SJCRH30 (cell line): ENCODE measurements around the gene SNRNP40. TPM values are rescaled to one million over a fixed set of nuclear protein-coding genes. Genes with fewer than 3 reads are reported as not detected.
A peak's percentile ranks its signal among the peaks of the same experiment; 100 is the strongest.

Experiments
- DNase-seq, 2 experiments: peaks; one replicate each; pipeline ENCODE4 v3.0.0-alpha.2; 2015 to 2020
- H3K27ac ChIP-seq: fragments of 250-450 bp; sonication (Bioruptor Pico); 2 replicates; pipeline ENCODE4 v1.5.1; 2020; ENCODE audit warnings: mild to moderate bottlenecking, moderate library complexity
- H3K27me3 ChIP-seq: fragments of 250-450 bp; sonication (Bioruptor Pico); 2 replicates; pipeline ENCODE4 v1.5.1; 2020; ENCODE audit warnings: mild to moderate bottlenecking, moderate library complexity
- H3K36me3 ChIP-seq: fragments of 250-450 bp; sonication (Bioruptor Pico); 2 replicates; pipeline ENCODE4 v1.5.1; 2020; ENCODE audit warnings: mild to moderate bottlenecking, moderate library complexity
- H3K4me1 ChIP-seq: fragments of 250-450 bp; sonication (Bioruptor Pico); 2 replicates; pipeline ENCODE4 v1.5.1; 2020; ENCODE audit warnings: mild to moderate bottlenecking, moderate library complexity
- H3K4me3 ChIP-seq: fragments of 250-450 bp; sonication (Bioruptor Pico); 2 replicates; pipeline ENCODE4 v1.5.1; 2020; ENCODE audit warnings: mild to moderate bottlenecking, moderate library complexity
- H3K9me3 ChIP-seq: fragments of 250-450 bp; sonication (Bioruptor Pico); replicated peaks from 2 replicates; pipeline ENCODE4 v1.5.1; 2020; ENCODE audit warnings: mild to moderate bottlenecking, moderate library complexity
- total RNA-seq: library from RNA; depleted of rRNA; stranded (reverse); fragments of >200 nt; shearing (Covaris generic); gene quantifications from 2 replicates; pipeline ENCODE4 v1.2.3, GENCODE V29; 2014

SNRNP40 gene
- total RNA-seq, 1 experiment from 2014 or later = 262 TPM

GRCh38 chr1:31258581-31258980 is 38.0 kb downstream of the SNRNP40 start:
- DNase-seq = no peak
- no peak overlapping the region for H3K4me3 ChIP-seq
- no peaks in the 10 kb centered on the region for H3K9me3 ChIP-seq
- H3K27ac ChIP-seq = no peak overlapping the region
- H3K27me3 ChIP-seq = no peaks in the 10 kb centered on the region
- H3K36me3 ChIP-seq = peaks cover 51% of the 10 kb centered on the region
- no peaks in the 10 kb centered on the region for H3K4me1 ChIP-seq

DNA sequence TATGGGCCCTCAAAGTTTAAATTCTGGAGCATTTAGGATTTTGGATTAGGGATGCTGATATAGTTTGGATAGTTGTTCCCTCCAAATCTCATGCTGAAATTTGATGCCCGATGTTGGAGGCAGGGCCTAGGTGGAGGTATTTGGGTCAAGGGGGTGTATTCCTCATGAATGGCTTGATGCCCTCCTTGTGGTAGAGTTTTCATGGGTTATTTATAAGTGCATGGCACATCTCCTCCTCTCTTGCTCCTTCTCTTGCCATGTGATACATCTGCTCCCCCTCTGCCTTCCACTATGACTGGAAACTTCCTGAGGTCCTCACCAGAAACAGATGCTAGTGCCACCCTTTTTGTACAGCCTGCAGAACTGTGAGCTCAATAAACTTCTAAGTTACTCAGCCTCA is 39.4 kb downstream of the SNRNP40 start:
- no peaks in the 10 kb centered on the region for H3K27me3 ChIP-seq

GRCh38 chr1:31249854-31250253 is 46.7 kb downstream of the SNRNP40 start:
- Histone ChIP-seq H3K4me3 (no peak overlapping the region), H3K27ac (no peak overlapping the region), H3K36me3 (no peaks in the 10 kb centered on the region), H3K4me1 (peaks cover 1% of the 10 kb centered on the region), H3K27me3 (no peaks in the 10 kb centered on the region), H3K9me3 (no peaks in the 10 kb centered on the region)
- no peak for DNase-seq

More for the DNA sequence above, 39.4 kb downstream of the SNRNP40 start:
- Histone ChIP-seq H3K36me3 (peaks cover 40% of the 10 kb centered on the region), H3K4me1 (no peaks in the 10 kb centered on the region), H3K9me3 (no peaks in the 10 kb centered on the region), H3K4me3 (no peak overlapping the region), H3K27ac (no peak overlapping the region)
- DNase-seq = no peak

- Histone ChIP-seq H3K4me3 (no peak overlapping the region), H3K27me3 (no peaks in the 10 kb centered on the region), H3K27ac (no peak overlapping the region), H3K9me3 (no peaks in the 10 kb centered on the region), H3K36me3 (no peaks in the 10 kb centered on the region), H3K4me1 (peaks cover 16% of the 10 kb centered on the region)
- DNase-seq = peak in 1 of 2 experiments; percentile 31
These were observed 48.3 kb downstream of the SNRNP40 start for GRCh38 chr1:31248276-31248675.

DNA sequence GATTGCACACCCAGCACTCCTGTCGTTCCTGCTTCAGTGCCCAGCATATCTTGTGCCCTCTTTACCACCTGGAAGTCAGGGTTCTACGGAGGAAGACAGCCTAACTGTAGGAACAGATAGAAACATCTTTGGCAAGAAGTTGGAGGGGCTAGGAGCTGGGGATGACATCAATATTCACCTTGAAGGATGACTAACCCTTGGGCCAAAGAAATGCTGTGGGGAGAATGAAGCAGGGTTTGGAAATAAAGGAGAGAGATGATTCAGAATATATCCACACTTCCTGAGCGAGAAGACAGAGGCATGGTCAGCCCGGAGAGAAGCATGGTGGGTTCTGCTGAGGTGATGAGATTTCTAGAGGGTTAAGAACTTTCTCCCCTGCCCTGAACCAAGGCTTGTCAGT is 52.3 kb downstream of the SNRNP40 start:
- Histone ChIP-seq H3K36me3 (no peaks in the 10 kb centered on the region), H3K4me3 (no peak overlapping the region), H3K27ac (peak overlapping the region; percentile 30; the same call in 1 of the 2 replicates), H3K4me1 (peaks cover 18% of the 10 kb centered on the region), H3K27me3 (no peaks in the 10 kb centered on the region), H3K9me3 (no peaks in the 10 kb centered on the region)
- no peak for DNase-seq

- Histone ChIP-seq H3K27me3 (no peaks in the 10 kb centered on the region), H3K36me3 (no peaks in the 10 kb centered on the region), H3K4me3 (no peak overlapping the region), H3K4me1 (peaks cover 18% of the 10 kb centered on the region), H3K9me3 (no peaks in the 10 kb centered on the region), H3K27ac (peak overlapping the region; percentile 30)
- peak; percentile 63 to 78 for DNase-seq
These were observed 52.9 kb downstream of the SNRNP40 start for GRCh38 chr1:31243501-31244286.

GRCh38 chr1:31241321-31241720 is 55.3 kb downstream of the SNRNP40 start:
- no peak overlapping the region for H3K27ac ChIP-seq
- H3K9me3 ChIP-seq = no peaks in the 10 kb centered on the region
- DNase-seq = no peak
- no peaks in the 10 kb centered on the region for H3K36me3 ChIP-seq
- no peak overlapping the region for H3K4me3 ChIP-seq
- H3K27me3 ChIP-seq = no peaks in the 10 kb centered on the region
- peaks cover 18% of the 10 kb centered on the region for H3K4me1 ChIP-seq

DNA sequence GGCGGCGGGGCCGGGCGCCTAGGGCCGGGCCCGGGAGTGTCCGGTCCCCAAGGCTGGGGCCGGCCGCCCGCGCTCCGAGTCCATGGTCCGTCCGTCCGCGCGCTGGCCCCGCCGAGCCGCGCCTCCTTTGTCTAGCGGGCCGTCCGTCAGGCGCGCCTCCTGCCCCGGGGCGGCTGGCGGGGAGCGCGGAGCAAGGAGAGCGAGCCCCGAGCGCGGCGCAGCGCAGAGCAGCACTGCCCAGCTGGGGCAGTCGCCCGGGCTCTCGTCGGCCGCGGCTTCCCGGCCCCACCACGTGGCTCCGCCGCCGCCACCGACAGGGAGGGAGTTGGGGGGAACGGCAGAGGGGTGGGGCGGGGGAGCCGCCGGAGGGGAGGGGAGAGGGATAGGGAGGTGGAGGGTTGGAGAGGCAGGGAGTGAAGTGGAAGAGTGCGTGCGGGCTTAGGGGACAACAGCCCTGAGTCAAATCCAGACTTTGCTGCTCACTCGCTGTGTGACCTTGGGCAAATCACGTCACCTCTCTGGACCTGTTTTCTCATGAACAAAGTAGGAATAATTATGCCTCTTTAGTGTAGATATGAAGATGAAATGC is 56.8 kb downstream of the SNRNP40 start, which contains the start of gene NKAIN1:
Gene NKAIN1 (minus strand): TSS at position 235 of the 589 bp plus-strand sequence. CDS start 340 bp downstream, outside the sequence.
- H3K36me3 ChIP-seq = no peaks in the 10 kb centered on the region
- H3K27me3 ChIP-seq = no peaks in the 10 kb centered on the region
- no peak within 1 kb of the TSS for H3K27ac ChIP-seq
- peak within 1 kb of the TSS; percentile 65 for H3K4me3 ChIP-seq
- H3K9me3 ChIP-seq = no peaks in the 10 kb centered on the region
- H3K4me1 ChIP-seq = peaks cover 15% of the 10 kb centered on the region
- peak; percentile 71 to 72 for DNase-seq

DNA sequence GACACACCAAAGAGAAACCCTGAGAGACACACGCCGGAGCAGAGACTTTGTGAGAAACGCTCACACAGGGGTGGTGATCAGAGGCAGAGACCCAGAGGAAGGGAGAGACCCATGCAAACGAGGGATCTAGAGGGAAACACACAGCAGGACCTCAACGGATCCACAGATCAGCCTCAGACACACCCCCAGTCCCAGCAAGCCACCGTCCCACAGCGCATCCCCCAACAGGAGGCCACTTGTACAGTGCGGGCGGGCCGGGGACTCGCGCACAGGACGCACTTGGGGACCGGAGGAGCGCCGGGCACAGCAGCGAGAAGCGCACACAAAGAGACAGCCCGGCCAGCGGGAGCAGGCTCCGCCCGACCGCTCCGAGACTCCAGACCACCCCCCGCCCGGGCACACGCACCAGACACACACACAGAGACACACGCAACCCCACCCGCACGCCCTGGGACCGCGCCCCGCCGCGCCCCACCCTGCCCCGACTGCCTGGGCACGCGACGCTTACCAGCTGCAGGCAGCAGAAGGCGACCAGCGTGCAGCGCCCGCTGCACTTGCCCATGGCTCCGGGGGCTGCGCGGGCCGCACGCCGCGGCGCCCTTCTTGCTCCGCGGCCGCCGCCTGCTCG is 57.5 kb downstream of the SNRNP40 start:
- peak overlapping the region; percentile 65 for H3K4me3 ChIP-seq
- no peak overlapping the region for H3K27ac ChIP-seq
- H3K36me3 ChIP-seq = no peaks in the 10 kb centered on the region
- H3K9me3 ChIP-seq = no peaks in the 10 kb centered on the region
- H3K27me3 ChIP-seq = no peaks in the 10 kb centered on the region
- peaks cover 9% of the 10 kb centered on the region for H3K4me1 ChIP-seq
- DNase-seq = peak; percentile 60 to 67

- no peak for DNase-seq
- H3K4me3 ChIP-seq = peak overlapping the region; percentile 65
- H3K27ac ChIP-seq = no peak overlapping the region
- no peaks in the 10 kb centered on the region for H3K36me3 ChIP-seq
- no peaks in the 10 kb centered on the region for H3K27me3 ChIP-seq
- H3K9me3 ChIP-seq = no peaks in the 10 kb centered on the region
- H3K4me1 ChIP-seq = peaks cover 4% of the 10 kb centered on the region
These were observed 58.0 kb downstream of the SNRNP40 start for GRCh38 chr1:31238612-31238985.

DNA sequence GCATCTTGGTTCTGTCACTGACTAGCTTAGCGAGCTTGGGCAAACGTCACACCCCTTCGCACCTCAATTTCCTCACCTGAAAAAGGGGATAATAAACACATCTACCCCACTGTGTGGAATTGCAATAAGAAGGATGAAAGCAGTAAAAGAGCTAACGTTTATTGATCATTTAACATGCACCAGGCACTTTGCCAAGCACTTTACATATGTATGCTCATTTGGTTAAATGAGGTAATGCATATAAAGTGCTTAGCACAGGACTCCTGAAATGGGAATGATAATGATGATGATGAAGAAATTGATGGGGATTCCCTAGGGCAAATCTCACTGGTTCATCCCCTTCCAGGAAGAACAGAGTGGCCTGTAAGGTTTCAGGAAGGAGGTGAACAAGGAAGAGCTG is 61.7 kb downstream of the SNRNP40 start:
- no peaks in the 10 kb centered on the region for H3K36me3 ChIP-seq
- no peak for DNase-seq

DNA sequence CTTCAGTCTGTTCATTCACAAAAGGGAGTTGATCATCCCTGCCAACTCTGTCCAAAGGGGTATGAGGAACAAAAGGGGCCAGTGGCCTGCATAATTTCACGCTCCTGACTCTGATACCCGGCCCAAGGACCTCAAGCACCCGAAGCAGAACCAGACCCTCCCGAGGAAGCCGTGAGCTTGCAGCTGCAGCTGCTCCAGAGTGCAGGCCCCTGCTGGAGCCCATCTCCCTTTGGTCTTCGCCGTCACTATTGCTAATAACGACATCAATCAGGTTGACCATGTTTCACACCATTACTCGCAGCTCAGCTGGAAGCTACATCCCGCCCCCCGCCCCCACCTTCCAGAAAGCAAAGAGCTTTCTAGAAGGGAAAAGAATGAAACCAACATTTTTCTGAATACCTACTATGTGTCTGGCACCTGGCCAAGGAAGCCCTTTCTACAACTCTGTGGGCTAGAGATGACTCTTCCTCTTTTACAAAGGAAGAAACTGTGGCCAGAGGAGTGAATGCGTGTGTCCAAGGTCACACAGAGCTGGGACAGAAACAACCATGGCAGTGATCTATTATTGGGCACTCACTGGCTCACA is 62.4 kb downstream of the SNRNP40 start:
- no peak for DNase-seq
- Histone ChIP-seq H3K9me3 (no peaks in the 10 kb centered on the region), H3K4me3 (no peak overlapping the region), H3K36me3 (no peaks in the 10 kb centered on the region), H3K27me3 (no peaks in the 10 kb centered on the region), H3K27ac (no peak overlapping the region), H3K4me1 (peaks cover 6% of the 10 kb centered on the region; the same call in 1 of the 2 replicates)

More for the DNA sequence above, 61.7 kb downstream of the SNRNP40 start:
- H3K4me1 ChIP-seq = no peaks in the 10 kb centered on the region; the same call in 1 of the 2 replicates
- H3K27ac ChIP-seq = no peak overlapping the region
- H3K9me3 ChIP-seq = no peaks in the 10 kb centered on the region
- no peak overlapping the region for H3K4me3 ChIP-seq
- no peaks in the 10 kb centered on the region for H3K27me3 ChIP-seq

DNA sequence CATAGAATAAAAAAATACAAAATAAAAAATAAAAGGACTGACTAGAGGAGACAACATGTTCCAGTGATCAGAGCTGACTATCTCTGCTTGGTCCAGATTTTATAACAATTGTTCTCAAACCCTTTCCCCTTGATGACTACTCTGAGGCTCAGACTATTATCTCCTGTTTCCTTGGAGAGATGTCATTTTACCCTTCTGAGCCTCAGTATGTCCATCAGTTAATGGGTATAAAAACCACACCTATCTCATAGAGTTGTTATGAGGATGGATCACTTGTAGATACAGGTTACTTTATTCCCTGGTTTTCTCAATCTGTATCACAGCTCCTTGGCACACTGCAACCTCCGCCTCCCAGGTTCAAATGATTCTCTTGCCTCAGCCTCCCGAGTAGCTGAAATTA is 63.9 kb downstream of the SNRNP40 start:
- H3K4me3 ChIP-seq = no peak overlapping the region
- no peak overlapping the region for H3K27ac ChIP-seq
- DNase-seq = no peak
- peaks cover 20% of the 10 kb centered on the region for H3K4me1 ChIP-seq
- no peaks in the 10 kb centered on the region for H3K36me3 ChIP-seq
- H3K27me3 ChIP-seq = no peaks in the 10 kb centered on the region
- no peaks in the 10 kb centered on the region for H3K9me3 ChIP-seq

DNA sequence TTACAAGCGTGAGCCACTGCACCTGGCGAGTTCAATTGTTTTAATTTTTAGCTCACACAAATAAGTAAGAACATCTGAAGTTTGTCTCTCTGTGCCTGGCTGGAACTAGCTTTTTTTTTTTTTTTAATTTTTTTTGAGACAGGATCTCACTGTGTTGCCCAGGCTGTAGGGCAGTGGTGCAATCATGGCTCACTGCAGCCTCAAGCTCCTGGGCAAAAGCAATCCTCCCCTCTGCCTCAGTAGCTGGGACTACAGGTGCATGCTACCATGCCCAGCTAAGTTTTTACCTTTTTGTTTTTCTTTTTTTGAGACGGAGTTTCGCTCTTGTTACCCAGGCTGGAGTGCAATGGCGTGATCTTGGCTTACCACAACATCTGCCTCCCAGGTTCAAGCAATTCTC is 64.8 kb downstream of the SNRNP40 start:
- no peaks in the 10 kb centered on the region for H3K36me3 ChIP-seq
- no peaks in the 10 kb centered on the region for H3K9me3 ChIP-seq
- no peak for DNase-seq
- H3K27me3 ChIP-seq = no peaks in the 10 kb centered on the region
- H3K4me1 ChIP-seq = peaks cover 28% of the 10 kb centered on the region
- H3K4me3 ChIP-seq = no peak overlapping the region
- no peak overlapping the region for H3K27ac ChIP-seq

DNA sequence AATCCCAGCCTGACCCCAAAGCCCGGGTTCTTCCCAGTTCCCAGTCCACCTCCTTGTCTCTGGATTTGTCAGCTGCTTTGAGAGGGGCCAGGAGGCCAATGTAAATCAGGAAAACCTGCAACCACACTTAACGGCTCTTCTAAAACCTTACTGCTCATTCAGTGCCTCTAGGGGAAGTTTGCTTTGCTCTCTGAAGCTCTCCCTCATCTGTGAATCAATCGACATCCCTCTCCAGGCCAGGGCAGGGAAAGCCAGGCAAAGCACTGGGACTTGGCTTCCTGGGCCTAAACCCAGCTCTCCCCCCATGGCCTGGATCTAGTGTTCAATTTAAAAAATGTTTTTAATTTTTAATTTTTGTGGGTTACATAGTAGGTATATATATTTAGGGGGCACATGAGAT is 66.2 kb downstream of the SNRNP40 start:
- no peaks in the 10 kb centered on the region for H3K9me3 ChIP-seq
- H3K4me3 ChIP-seq = no peak overlapping the region
- no peak overlapping the region for H3K27ac ChIP-seq
- no peak for DNase-seq
- peaks cover 28% of the 10 kb centered on the region for H3K4me1 ChIP-seq
- no peaks in the 10 kb centered on the region for H3K27me3 ChIP-seq
- no peaks in the 10 kb centered on the region for H3K36me3 ChIP-seq
